Measurements from ENCODE around the gene PTBP1. TPM values are rescaled to one million over a fixed set of nuclear protein-coding genes. Genes with fewer than 3 reads are reported as not detected.
A peak's percentile ranks its signal among the peaks of the same experiment; 100 is the strongest.

The PTBP1 gene
- total and polyA plus RNA-seq, 4 donors = 72.9 to 147 (median 87.3) TPM

GRCh38 chr19:843180-843835 is 46.1 kb downstream of the PTBP1 start:
- peak overlapping the region in 1 of 3 donors; percentile 9 for H3K4me3 ChIP-seq (ENCODE audit: low read depth in 1 of 3, low read length in 3 of 3)
- no peaks in the 10 kb centered on the region for H3K36me3 ChIP-seq (ENCODE audit: control insufficient read depth in 4 of 4, insufficient read depth in 3 of 4, low read depth in 1 of 4, low read length in 3 of 4)
- no peak overlapping the region for H3K9ac ChIP-seq (ENCODE audit: low read depth in 1 of 2, low read length in 2 of 2)
- H3K4me1 ChIP-seq (ENCODE audit: control insufficient read depth in 4 of 4, insufficient read depth in 4 of 4, low read length in 3 of 4) = peaks cover 3 to 9% (median 5%) of the 10 kb centered on the region in 4 donors
- H3K27me3 ChIP-seq (ENCODE audit: control insufficient read depth in 4 of 4, insufficient read depth in 4 of 4, low read length in 3 of 4) = peaks cover 0 to 5% (median 1%) of the 10 kb centered on the region in 4 donors
- DNase-seq (ENCODE audit: low spot score) = no peak
- WGBS = 9% methylated on average over 46 of the region's 46 CpGs
- H3K27ac ChIP-seq (ENCODE audit: low read depth in 1 of 2, low read length in 2 of 2) = no peak overlapping the region
- no peak for TF ChIP-seq MAX (IDR thresholded peaks at IDR 0.05)
- TF ChIP-seq FOXA2 (IDR thresholded peaks at IDR 0.05) = no peak
- H3K9me3 ChIP-seq (ENCODE audit: control insufficient read depth in 4 of 4, low read length in 3 of 4) = no peaks in the 10 kb centered on the region

GRCh38 chr19:843836-844545 is 46.7 kb downstream of the PTBP1 start:
- H3K4me3 ChIP-seq (ENCODE audit: low read depth in 1 of 3, low read length in 3 of 3) = peak overlapping the region in 1 of 3 donors; percentile 9
- no peak for DNase-seq (ENCODE audit: low spot score)

More at GRCh38 chr19:843836-844545, 46.7 kb downstream of the PTBP1 start:
- TF ChIP-seq TAF1 (conservative IDR thresholded peaks at IDR 0.05) (no peak), RXRA (IDR thresholded peaks at IDR 0.05) (no peak), NR2F2 (IDR thresholded peaks at IDR 0.05) (no peak), HNF4A (conservative IDR thresholded peaks at IDR 0.05) (no peak), SP1 (IDR thresholded peaks at IDR 0.05) (no peak), REST (IDR thresholded peaks at IDR 0.05) (no peak), JUND (IDR thresholded peaks at IDR 0.05) (no peak), FOXA1 (IDR thresholded peaks at IDR 0.05) (no peak), MAX (IDR thresholded peaks at IDR 0.05) (no peak), RAD21 (IDR thresholded peaks at IDR 0.05) (no peak), CTCF (IDR thresholded peaks at IDR 0.05; ENCODE audit: low read depth, low read length, missing input control) (no peak), GABPA (IDR thresholded peaks at IDR 0.05 in 1 of 2, conservative IDR thresholded peaks at IDR 0.05 in 1 of 2) (no peak)
- Histone ChIP-seq H3K4me1 (ENCODE audit: control insufficient read depth in 4 of 4, insufficient read depth in 4 of 4, low read length in 3 of 4) (peaks cover 3 to 9% (median 4%) of the 10 kb centered on the region in 4 donors), H3K36me3 (ENCODE audit: control insufficient read depth in 4 of 4, insufficient read depth in 3 of 4, low read depth in 1 of 4, low read length in 3 of 4) (no peaks in the 10 kb centered on the region), H3K27me3 (ENCODE audit: control insufficient read depth in 4 of 4, insufficient read depth in 4 of 4, low read length in 3 of 4) (peaks cover 0 to 5% (median 1%) of the 10 kb centered on the region in 4 donors), H3K27ac (ENCODE audit: low read depth in 1 of 2, low read length in 2 of 2) (no peak overlapping the region), H3K9ac (ENCODE audit: low read depth in 1 of 2, low read length in 2 of 2) (no peak overlapping the region), H3K9me3 (ENCODE audit: control insufficient read depth in 4 of 4, low read length in 3 of 4) (no peaks in the 10 kb centered on the region)
- 40% methylated on average over 65 of the region's 70 CpGs for WGBS

Data from liver (tissue), 9 donors.